ENCODE data around the gene TEPSIN. TPM values are rescaled to one million over a fixed set of nuclear protein-coding genes. Genes with fewer than 3 reads are reported as not detected.

The TEPSIN gene
- total and polyA plus RNA-seq, 7 donors, result 10.9 to 22.1 (median 12.5) TPM

DNA sequence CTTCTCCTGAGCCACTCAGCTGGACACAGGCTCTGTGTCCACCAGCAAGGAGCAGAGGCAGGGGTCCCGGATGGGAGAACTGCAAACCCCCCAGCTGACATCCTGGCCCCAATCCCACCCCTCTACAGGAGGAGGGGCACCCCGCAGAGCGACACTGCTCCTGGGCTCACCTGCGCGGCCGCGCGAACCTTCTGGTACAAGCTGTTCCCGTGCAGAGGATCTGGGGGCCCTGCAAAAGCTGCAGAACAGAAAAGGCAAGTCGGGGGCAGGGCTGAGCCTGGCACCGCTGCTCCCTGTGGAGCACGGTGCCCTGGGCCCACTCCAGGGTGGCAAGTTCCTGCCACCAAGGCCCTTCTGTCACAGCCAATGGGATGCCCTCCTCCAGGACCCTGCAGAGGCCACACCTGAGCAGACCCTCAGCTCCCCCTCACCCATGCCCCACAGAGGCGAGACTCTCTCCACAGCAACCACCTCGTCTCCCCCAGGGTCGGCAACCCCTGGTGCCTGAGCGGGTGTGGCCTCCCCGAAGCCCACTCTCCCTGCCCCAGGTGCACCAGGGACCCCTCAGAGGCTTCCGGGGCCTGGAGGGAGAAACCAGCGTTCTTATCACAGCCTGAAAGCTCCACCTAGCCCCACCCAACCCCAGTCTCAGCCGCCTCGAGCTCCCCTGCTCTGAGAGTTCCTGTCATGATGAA, 4.9 kb downstream of the TEPSIN start:
- H3K4me3 ChIP-seq, result no peak overlapping the region
- 91 to 92% (median 91%) methylated on average over 18 to 21 of the region's 21 CpGs for WGBS, 3 donors
- intact Hi-C loops (cut with DNase I), result no loop called here
- DNase-seq, result peak in 1 of 2 donors; percentile 17
- H3K27ac ChIP-seq, result no peak overlapping the region
- TF ChIP-seq, protein P1, sequence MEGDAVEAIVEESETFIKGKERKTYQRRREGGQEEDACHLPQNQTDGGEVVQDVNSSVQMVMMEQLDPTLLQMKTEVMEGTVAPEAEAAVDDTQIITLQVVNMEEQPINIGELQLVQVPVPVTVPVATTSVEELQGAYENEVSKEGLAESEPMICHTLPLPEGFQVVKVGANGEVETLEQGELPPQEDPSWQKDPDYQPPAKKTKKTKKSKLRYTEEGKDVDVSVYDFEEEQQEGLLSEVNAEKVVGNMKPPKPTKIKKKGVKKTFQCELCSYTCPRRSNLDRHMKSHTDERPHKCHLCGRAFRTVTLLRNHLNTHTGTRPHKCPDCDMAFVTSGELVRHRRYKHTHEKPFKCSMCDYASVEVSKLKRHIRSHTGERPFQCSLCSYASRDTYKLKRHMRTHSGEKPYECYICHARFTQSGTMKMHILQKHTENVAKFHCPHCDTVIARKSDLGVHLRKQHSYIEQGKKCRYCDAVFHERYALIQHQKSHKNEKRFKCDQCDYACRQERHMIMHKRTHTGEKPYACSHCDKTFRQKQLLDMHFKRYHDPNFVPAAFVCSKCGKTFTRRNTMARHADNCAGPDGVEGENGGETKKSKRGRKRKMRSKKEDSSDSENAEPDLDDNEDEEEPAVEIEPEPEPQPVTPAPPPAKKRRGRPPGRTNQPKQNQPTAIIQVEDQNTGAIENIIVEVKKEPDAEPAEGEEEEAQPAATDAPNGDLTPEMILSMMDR (IDR thresholded peaks at IDR 0.05), result no peak
- H3K36me3 ChIP-seq (ENCODE audit: insufficient read depth in 1 of 2, low read depth in 1 of 2), result peaks cover 0 to 65% of the 10 kb centered on the region in 2 donors
- H3K27me3 ChIP-seq (ENCODE audit: insufficient read depth in 3 of 3, low read length in 2 of 3), result no peaks in the 10 kb centered on the region
- peaks cover 10% of the 10 kb centered on the region for H3K4me1 ChIP-seq
- no peak for ATAC-seq
- H3K9me3 ChIP-seq, result no peaks in the 10 kb centered on the region

DNA sequence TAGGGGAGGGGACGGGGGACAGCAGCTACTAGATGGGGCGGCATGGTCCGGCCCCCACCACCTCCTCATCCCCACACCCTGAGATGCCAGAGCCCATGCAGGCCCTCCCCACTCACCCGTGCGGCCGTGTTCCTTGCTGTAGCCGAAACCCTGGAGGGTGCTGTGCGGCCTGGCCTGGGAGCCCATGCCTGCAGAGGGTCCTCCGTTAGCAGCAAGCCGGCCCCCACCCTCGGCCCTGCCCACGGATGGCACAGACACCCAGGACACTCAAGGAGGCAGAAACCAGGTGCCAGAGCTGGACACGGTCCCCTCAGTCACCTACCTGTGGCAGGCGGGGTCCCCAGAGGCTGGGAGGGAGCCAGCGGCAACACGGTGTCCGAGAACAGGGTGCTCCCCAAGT, 5.5 kb downstream of the TEPSIN start:
- Histone ChIP-seq H3K27ac (no peak overlapping the region), H3K4me3 (no peak overlapping the region), H3K27me3 (ENCODE audit: insufficient read depth in 3 of 3, low read length in 2 of 3) (no peaks in the 10 kb centered on the region), H3K36me3 (ENCODE audit: insufficient read depth in 1 of 2, low read depth in 1 of 2) (peaks cover 0 to 72% of the 10 kb centered on the region in 2 donors), H3K4me1 (peaks cover 10% of the 10 kb centered on the region), H3K9me3 (no peaks in the 10 kb centered on the region)
- ATAC-seq (no peak), DNase-seq (peak in 1 of 2 donors; percentile 10)
- TF ChIP-seq, protein P1 (IDR thresholded peaks at IDR 0.05), result no peak
- intact Hi-C loops (cut with DNase I), result no loop called here
- 89 to 90% (median 89%) methylated on average over 16 to 17 of the region's 17 CpGs for WGBS, 3 donors

- ATAC-seq (no peak), DNase-seq (no peak)
- Histone ChIP-seq H3K4me3 (no peak overlapping the region), H3K27ac (no peak overlapping the region), H3K4me1 (peaks cover 6% of the 10 kb centered on the region), H3K9me3 (no peaks in the 10 kb centered on the region), H3K36me3 (ENCODE audit: insufficient read depth in 1 of 2, low read depth in 1 of 2) (peaks cover 0 to 74% of the 10 kb centered on the region in 2 donors), H3K27me3 (ENCODE audit: insufficient read depth in 3 of 3, low read length in 2 of 3) (no peaks in the 10 kb centered on the region)
- intact Hi-C loops (cut with DNase I), result no loop called here
- TF ChIP-seq, protein P1 (IDR thresholded peaks at IDR 0.05), result no peak
- WGBS, 3 donors, result 85 to 92% (median 88%) methylated on average over 15 to 19 of the region's 19 CpGs
These were observed 6.1 kb downstream of the TEPSIN start for GRCh38 chr17:81232616-81233241.

GRCh38 chr17:81231766-81232581, 6.9 kb downstream of the TEPSIN start:
- 87 to 91% (median 90%) methylated on average over 42 to 43 of the region's 43 CpGs for WGBS, 3 donors
- DNase-seq (no peak), ATAC-seq (no peak)
- H3K4me3 ChIP-seq, result no peak overlapping the region
- no peaks in the 10 kb centered on the region for H3K4me1 ChIP-seq
- TF ChIP-seq, protein P1 (IDR thresholded peaks at IDR 0.05), result no peak
- peaks cover 0 to 74% of the 10 kb centered on the region in 2 donors for H3K36me3 ChIP-seq (ENCODE audit: insufficient read depth in 1 of 2, low read depth in 1 of 2)
- intact Hi-C loops (cut with DNase I), result no loop called here
- H3K27me3 ChIP-seq (ENCODE audit: insufficient read depth in 3 of 3, low read length in 2 of 3), result no peaks in the 10 kb centered on the region
- no peaks in the 10 kb centered on the region for H3K9me3 ChIP-seq
- H3K27ac ChIP-seq, result no peak overlapping the region

All from psoas muscle (tissue), 8 donors.